ENCODE measurements around the gene CFAP46. TPM values are rescaled to one million over a fixed set of nuclear protein-coding genes. Genes with fewer than 3 reads are reported as not detected.
"Not testable (repeated sequence)": the region's sequence is repeated elsewhere in the genome, so short reads cannot be mapped to it uniquely, and the experiment has no call there.

The CFAP46 gene
- total RNA-seq, 3 donors from 2014 or later (not counting 1 experiment from before 2014, with no cell fraction given): 0.35 TPM; not detected in 2

GRCh38 chr10:132774902-132775863 lies 167.2 kb downstream of the CFAP46 start:
- Mint-ChIP-seq H3K36me3 (no peaks in the 10 kb centered on the region), H3K27ac (no peak overlapping the region), H3K4me1 (peaks cover 0 to 4% of the 10 kb centered on the region in 2 donors), H3K9me3 (no peaks in the 10 kb centered on the region), H3K4me3 (no peak overlapping the region), H3K27me3 (ENCODE audit: low read depth in 2 of 2) (no peaks in the 10 kb centered on the region)
- Histone ChIP-seq H3K27ac (ENCODE audit: low read length) (no peak overlapping the region), H3K4me3 (ENCODE audit: low read length) (no peak overlapping the region), H3K36me3 (ENCODE audit: control insufficient read depth, insufficient read depth, low read length) (no peaks in the 10 kb centered on the region), H3K9me3 (ENCODE audit: control insufficient read depth, insufficient read depth, low read length) (no peaks in the 10 kb centered on the region), H3K27me3 (ENCODE audit: control insufficient read depth, insufficient read depth, low read length) (no peaks in the 10 kb centered on the region), H3K4me1 (ENCODE audit: control insufficient read depth, insufficient read depth, low read length) (no peaks in the 10 kb centered on the region)
- WGBS (ENCODE audit: insufficient coverage): 90% methylated on average over 22 of the region's 22 CpGs
- intact Hi-C loops (cut with micrococcal nuclease): no loop called here
- DNase-seq (no peak), ATAC-seq (no peak)
- no peak for TF ChIP-seq CTCF (IDR thresholded peaks at IDR 0.05)

- Mint-ChIP-seq H3K27ac (no peak overlapping the region), H3K36me3 (no peaks in the 10 kb centered on the region), H3K4me1 (peaks cover 0 to 4% of the 10 kb centered on the region in 2 donors), H3K4me3 (peak overlapping the region; percentile 25), H3K27me3 (ENCODE audit: low read depth in 2 of 2) (no peaks in the 10 kb centered on the region), H3K9me3 (no peaks in the 10 kb centered on the region)
- H3K27me3 ChIP-seq (ENCODE audit: control insufficient read depth, insufficient read depth, low read length): no peaks in the 10 kb centered on the region
- ATAC-seq (peak in 1 of 3 donors; percentile 35), DNase-seq (no peak)
- intact Hi-C loops (cut with micrococcal nuclease): no loop called here
- H3K27ac ChIP-seq (ENCODE audit: low read length): no peak overlapping the region
- no peaks in the 10 kb centered on the region for H3K36me3 ChIP-seq (ENCODE audit: control insufficient read depth, insufficient read depth, low read length)
- no peak for TF ChIP-seq CTCF (IDR thresholded peaks at IDR 0.05)
- no peaks in the 10 kb centered on the region for H3K9me3 ChIP-seq (ENCODE audit: control insufficient read depth, insufficient read depth, low read length)
- no peaks in the 10 kb centered on the region for H3K4me1 ChIP-seq (ENCODE audit: control insufficient read depth, insufficient read depth, low read length)
- 79% methylated on average over 29 of the region's 29 CpGs for WGBS (ENCODE audit: insufficient coverage)
- H3K4me3 ChIP-seq (ENCODE audit: low read length): no peak overlapping the region
Observed at GRCh38 chr10:132774181-132774901, 168.0 kb downstream of the CFAP46 start.

GRCh38 chr10:132772816-132773215 lies 169.6 kb downstream of the CFAP46 start:
- H3K36me3 Mint-ChIP-seq; H3K9me3 Mint-ChIP-seq; H3K27me3 Mint-ChIP-seq (ENCODE audit: low read depth in 2 of 2); ATAC-seq; H3K27me3 ChIP-seq (ENCODE audit: control insufficient read depth, insufficient read depth, low read length); H3K9me3 ChIP-seq (ENCODE audit: control insufficient read depth, insufficient read depth, low read length); H3K4me1 Mint-ChIP-seq; intact Hi-C loops (cut with micrococcal nuclease); DNase-seq; H3K4me3 Mint-ChIP-seq; H3K4me1 ChIP-seq (ENCODE audit: control insufficient read depth, insufficient read depth, low read length); H3K27ac Mint-ChIP-seq; H3K4me3 ChIP-seq (ENCODE audit: low read length); H3K36me3 ChIP-seq (ENCODE audit: control insufficient read depth, insufficient read depth, low read length); H3K27ac ChIP-seq (ENCODE audit: low read length): not testable (repeated sequence)
- 99% methylated on average over 19 of the region's 25 CpGs for WGBS (ENCODE audit: insufficient coverage)

All from natural killer cell (primary cell).